Mesothelial cell of epicardium (in vitro differentiated cells): ENCODE results near the gene RDH12. TPM values are rescaled to one million over a fixed set of nuclear protein-coding genes. Genes with fewer than 3 reads are reported as not detected.
"Not testable (repeated sequence)": the region's sequence is repeated elsewhere in the genome, so short reads cannot be mapped to it uniquely, and the experiment has no call there.

Experiments
- DNase-seq, 2 experiments: peaks; one replicate each; pipeline ENCODE4 v3.0.0; 2021; ENCODE audit warnings: low spot score in 2 of 2; ENCODE audit not compliant: unreplicated experiment in 2 of 2
- H3K27ac Mint-ChIP-seq: 2 replicates; pipeline ENCODE4 v1.8.0; 2021; ENCODE audit warnings: mixed read lengths
- H3K27me3 Mint-ChIP-seq: 2 replicates; pipeline ENCODE4 v1.8.0; 2021; ENCODE audit warnings: low read depth, mixed read lengths
- H3K36me3 Mint-ChIP-seq: 2 replicates; pipeline ENCODE4 v1.8.0; 2021; ENCODE audit warnings: mixed read lengths
- H3K4me1 Mint-ChIP-seq: 2 replicates; pipeline ENCODE4 v1.8.0; 2021; ENCODE audit warnings: mixed read lengths
- H3K4me3 Mint-ChIP-seq: 2 replicates; pipeline ENCODE4 v1.8.0; 2021; ENCODE audit warnings: mild to moderate bottlenecking, moderate library complexity, mixed read lengths
- H3K9me3 Mint-ChIP-seq: 2 replicates; pipeline ENCODE4 v1.8.0; 2021; ENCODE audit warnings: mixed read lengths
- total RNA-seq: library from RNA; stranded (reverse); gene quantifications from 3 replicates; pipeline ENCODE4 v1.2.1, GENCODE V29; 2021
- TF ChIP-seq, protein P1 (sequence below): fragments of 200-600 bp; sonication (generic); IDR thresholded peaks from one replicate; pipeline ENCODE4 v1.5.0; 2021; ENCODE audit warnings: antibody characterized with exemption; ENCODE audit not compliant: unreplicated experiment

Gene RDH12
- not detected in 3 replicates for total RNA-seq

DNA sequence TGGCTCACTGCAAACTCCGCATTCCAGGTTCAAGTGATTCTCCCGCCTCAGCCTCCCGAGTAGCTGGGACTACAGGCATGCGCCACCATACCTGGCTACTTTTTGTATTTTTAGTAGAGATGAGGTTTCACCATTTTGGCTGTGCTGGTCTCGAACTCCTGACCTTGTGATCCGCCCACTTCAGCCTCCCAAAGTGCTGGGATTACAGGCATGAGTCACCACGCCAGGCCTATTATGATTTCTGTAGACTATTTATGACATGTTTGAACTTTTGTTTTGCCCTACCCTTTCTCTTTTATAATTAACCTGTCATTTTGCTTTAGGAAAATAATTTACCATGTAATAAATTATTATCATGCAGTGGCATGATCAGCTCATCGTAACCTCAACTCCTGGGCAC lies at the start of gene RDH12:
Gene RDH12, plus strand, starts transcription at position 395 of the 400 bp plus-strand sequence. CDS start 20,757 bp downstream, outside the sequence.
- H3K4me3 Mint-ChIP-seq, H3K27ac Mint-ChIP-seq, H3K4me1 Mint-ChIP-seq, H3K9me3 Mint-ChIP-seq, DNase-seq, H3K27me3 Mint-ChIP-seq, H3K36me3 Mint-ChIP-seq: not testable (repeated sequence)

DNA sequence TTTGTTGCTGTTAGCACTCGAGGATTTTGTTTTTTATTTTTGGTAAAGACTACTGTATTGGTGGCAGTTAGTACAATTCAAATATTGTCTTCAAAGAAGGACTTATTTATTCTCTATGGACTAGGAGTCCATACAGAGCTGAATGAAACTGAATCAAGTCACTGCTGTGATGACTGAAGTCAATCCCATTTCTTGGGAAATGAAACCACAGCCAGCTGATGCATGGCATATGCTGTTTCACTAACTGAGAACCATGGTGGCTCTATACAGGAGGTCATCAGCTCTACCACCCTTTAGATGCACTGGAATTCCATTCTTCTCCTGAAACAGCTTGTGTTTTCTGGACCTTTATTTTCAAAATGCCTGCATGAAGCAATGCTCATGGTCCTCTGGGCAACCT lies 49.5 kb upstream of the RDH12 start:
- no peak for DNase-seq
- Mint-ChIP-seq H3K27me3 (no peaks in the 10 kb centered on the region), H3K36me3 (peaks cover 21% of the 10 kb centered on the region), H3K4me3 (no peak overlapping the region), H3K9me3 (no peaks in the 10 kb centered on the region), H3K27ac (no peak overlapping the region), H3K4me1 (no peaks in the 10 kb centered on the region)
- TF ChIP-seq, protein P1, sequence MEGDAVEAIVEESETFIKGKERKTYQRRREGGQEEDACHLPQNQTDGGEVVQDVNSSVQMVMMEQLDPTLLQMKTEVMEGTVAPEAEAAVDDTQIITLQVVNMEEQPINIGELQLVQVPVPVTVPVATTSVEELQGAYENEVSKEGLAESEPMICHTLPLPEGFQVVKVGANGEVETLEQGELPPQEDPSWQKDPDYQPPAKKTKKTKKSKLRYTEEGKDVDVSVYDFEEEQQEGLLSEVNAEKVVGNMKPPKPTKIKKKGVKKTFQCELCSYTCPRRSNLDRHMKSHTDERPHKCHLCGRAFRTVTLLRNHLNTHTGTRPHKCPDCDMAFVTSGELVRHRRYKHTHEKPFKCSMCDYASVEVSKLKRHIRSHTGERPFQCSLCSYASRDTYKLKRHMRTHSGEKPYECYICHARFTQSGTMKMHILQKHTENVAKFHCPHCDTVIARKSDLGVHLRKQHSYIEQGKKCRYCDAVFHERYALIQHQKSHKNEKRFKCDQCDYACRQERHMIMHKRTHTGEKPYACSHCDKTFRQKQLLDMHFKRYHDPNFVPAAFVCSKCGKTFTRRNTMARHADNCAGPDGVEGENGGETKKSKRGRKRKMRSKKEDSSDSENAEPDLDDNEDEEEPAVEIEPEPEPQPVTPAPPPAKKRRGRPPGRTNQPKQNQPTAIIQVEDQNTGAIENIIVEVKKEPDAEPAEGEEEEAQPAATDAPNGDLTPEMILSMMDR: no peak

DNA sequence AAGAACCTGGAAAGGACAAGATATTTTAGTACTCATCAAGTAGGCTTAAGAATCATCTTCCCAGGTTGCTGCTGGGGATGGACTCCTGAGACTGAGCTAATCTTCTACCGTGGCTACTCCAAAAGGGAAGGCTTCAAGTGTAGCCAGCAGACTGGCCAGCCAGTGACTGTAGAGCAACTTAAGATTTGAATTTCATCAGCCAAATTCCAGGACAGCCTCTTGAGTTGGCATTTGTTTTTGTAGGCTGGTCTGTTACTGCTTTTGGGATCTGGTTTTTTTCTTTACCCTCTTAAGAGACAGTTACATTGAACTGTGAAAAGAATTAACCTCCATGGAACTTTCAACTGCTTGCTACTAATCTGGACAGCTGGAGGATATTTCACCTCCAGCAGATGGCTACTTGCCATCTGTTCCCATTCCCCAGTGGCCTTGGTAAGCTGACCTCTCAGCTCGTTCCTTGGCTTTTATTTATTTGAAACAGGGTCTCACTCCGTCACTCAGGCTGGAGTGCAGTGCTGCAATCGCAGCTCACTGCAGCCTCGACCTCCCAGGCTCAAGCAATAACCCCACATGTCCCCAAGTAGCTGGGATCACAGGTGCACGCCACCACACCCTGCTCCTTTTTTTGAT lies 47.9 kb upstream of the RDH12 start:
- TF ChIP-seq, protein P1: no peak
- no peak for DNase-seq
- H3K4me3 Mint-ChIP-seq: no peak overlapping the region
- H3K27me3 Mint-ChIP-seq: no peaks in the 10 kb centered on the region
- peaks cover 30% of the 10 kb centered on the region for H3K36me3 Mint-ChIP-seq
- H3K9me3 Mint-ChIP-seq: no peaks in the 10 kb centered on the region
- H3K4me1 Mint-ChIP-seq: no peaks in the 10 kb centered on the region
- no peak overlapping the region for H3K27ac Mint-ChIP-seq

DNA sequence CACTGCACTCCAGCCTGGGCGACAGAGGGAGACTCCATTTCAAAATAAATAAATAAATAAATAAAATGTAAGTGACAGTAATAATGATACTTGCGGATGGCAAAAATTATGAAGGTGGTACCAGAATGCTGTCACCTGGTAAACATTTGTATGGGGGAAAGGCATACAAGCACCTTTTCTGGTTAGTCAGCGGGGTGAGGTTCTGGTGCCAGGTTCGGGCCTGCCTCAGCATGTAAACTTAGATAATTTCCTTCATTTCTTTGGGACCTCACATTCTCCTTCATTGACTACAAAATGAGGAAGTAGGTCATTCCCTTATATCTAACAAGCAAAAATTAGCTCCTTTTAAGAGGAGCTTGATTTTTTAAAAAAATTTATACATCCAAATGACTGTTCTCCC lies 38.1 kb upstream of the RDH12 start:
- no peak for DNase-seq
- TF ChIP-seq, protein P1: no peak
- Mint-ChIP-seq H3K9me3 (no peaks in the 10 kb centered on the region), H3K4me1 (no peaks in the 10 kb centered on the region), H3K27ac (no peak overlapping the region), H3K4me3 (no peak overlapping the region), H3K36me3 (peaks cover 10% of the 10 kb centered on the region), H3K27me3 (no peaks in the 10 kb centered on the region)

DNA sequence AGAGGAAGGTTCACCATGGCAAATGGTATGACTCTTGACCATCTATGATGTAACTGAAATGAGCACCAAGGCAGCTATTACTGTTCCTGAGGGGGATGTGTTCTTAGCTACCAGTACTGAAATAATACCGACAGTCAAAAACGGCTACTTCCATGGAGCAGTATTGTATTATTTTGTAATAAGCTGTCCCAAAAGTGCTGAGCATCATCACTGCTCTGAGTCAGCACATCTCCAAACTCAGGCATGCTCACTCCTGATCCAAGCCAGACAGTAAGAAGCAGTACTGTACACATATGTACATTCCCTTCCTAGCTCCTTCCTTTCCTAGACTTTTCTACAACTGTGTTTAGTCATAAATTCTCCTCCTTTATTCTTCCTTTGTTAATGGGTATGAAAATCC lies 35.8 kb upstream of the RDH12 start:
- no peak overlapping the region for H3K4me3 Mint-ChIP-seq
- H3K4me1 Mint-ChIP-seq: no peaks in the 10 kb centered on the region
- H3K27ac Mint-ChIP-seq: no peak overlapping the region
- TF ChIP-seq, protein P1: no peak
- H3K36me3 Mint-ChIP-seq: peaks cover 7% of the 10 kb centered on the region
- no peak for DNase-seq
- no peaks in the 10 kb centered on the region for H3K9me3 Mint-ChIP-seq
- no peaks in the 10 kb centered on the region for H3K27me3 Mint-ChIP-seq

DNA sequence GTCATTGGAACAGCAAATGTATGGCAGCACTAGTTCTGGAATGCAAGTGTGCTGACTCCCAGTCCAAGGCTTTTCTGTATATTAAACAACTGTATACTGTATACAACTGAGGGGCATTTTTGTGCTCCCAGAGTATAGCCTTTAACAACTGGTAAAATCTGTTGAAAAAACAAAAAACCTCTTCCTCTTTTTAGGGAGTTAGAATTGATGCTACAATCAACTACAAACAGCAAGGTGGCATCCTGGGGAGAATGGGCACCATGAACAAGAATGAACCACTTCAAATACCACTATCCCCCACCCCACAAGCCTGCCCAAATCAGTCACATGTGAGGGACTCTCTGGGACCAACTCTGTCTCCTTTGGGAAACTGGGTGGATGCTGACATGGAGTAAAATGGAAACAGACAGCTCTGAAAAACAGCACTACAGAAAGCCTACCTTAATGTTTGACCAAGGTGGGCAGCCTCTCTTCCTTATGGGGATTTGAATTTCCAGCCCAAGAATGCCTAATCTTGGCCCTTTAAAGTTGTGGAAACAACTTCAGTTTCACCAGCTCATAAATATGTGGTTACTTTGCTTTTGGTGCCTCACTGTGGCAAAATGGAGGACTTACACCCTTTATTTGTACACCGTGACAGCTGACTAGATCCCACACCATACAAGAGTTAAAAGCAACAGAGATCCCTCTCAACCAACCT lies 34.8 kb upstream of the RDH12 start:
- Mint-ChIP-seq H3K4me1 (no peaks in the 10 kb centered on the region), H3K27me3 (no peaks in the 10 kb centered on the region), H3K36me3 (peaks cover 7% of the 10 kb centered on the region), H3K9me3 (no peaks in the 10 kb centered on the region), H3K4me3 (no peak overlapping the region), H3K27ac (peak overlapping the region; percentile 84)
- no peak for DNase-seq
- TF ChIP-seq, protein P1: peak; percentile 43
